ENCODE data around the gene ARVCF. TPM values are rescaled to one million over a fixed set of nuclear protein-coding genes. Genes with fewer than 3 reads are reported as not detected.

The ARVCF gene
- total and polyA plus RNA-seq, 9 of the 15 experiments (the other 6 are each of a cell fraction or from before 2014, with no cell fraction given): 0.03 to 97.4 (median 15.6) TPM

DNA sequence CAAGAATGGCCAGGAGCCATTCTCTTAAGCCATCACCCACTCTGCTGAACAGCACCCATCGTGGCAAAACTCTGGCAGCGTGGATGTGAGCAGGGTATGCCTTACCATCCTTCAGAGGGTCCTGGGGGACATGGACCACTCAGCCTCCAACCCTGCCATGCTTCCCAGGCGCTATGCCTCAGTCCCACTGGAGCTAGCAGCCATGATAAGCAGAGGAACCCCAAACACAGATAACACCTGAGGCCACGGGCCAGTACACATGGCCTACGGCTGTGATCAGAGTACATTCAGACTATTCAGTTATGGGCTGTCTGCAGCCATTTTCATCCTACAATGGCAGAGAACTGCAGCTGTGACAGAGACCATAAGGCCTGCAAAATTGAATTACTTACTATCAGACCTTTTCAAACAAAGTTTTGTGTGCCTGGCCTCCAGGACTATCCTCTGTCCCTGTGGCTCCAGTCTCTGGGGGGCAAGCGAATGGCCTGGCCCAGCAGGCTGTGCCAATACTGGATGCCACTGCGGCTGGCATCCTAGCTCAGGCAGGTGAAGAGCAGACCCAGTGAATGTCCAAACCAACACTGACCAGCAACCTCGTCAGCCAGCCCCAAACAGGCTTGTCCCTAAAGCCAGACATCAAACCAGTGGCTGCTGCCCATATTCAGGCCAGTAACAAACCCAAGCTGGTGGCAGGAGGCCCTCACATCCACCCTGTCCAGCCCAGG lies 6.9 kb downstream of the ARVCF start (continued):
- TF ChIP-seq, protein P1, sequence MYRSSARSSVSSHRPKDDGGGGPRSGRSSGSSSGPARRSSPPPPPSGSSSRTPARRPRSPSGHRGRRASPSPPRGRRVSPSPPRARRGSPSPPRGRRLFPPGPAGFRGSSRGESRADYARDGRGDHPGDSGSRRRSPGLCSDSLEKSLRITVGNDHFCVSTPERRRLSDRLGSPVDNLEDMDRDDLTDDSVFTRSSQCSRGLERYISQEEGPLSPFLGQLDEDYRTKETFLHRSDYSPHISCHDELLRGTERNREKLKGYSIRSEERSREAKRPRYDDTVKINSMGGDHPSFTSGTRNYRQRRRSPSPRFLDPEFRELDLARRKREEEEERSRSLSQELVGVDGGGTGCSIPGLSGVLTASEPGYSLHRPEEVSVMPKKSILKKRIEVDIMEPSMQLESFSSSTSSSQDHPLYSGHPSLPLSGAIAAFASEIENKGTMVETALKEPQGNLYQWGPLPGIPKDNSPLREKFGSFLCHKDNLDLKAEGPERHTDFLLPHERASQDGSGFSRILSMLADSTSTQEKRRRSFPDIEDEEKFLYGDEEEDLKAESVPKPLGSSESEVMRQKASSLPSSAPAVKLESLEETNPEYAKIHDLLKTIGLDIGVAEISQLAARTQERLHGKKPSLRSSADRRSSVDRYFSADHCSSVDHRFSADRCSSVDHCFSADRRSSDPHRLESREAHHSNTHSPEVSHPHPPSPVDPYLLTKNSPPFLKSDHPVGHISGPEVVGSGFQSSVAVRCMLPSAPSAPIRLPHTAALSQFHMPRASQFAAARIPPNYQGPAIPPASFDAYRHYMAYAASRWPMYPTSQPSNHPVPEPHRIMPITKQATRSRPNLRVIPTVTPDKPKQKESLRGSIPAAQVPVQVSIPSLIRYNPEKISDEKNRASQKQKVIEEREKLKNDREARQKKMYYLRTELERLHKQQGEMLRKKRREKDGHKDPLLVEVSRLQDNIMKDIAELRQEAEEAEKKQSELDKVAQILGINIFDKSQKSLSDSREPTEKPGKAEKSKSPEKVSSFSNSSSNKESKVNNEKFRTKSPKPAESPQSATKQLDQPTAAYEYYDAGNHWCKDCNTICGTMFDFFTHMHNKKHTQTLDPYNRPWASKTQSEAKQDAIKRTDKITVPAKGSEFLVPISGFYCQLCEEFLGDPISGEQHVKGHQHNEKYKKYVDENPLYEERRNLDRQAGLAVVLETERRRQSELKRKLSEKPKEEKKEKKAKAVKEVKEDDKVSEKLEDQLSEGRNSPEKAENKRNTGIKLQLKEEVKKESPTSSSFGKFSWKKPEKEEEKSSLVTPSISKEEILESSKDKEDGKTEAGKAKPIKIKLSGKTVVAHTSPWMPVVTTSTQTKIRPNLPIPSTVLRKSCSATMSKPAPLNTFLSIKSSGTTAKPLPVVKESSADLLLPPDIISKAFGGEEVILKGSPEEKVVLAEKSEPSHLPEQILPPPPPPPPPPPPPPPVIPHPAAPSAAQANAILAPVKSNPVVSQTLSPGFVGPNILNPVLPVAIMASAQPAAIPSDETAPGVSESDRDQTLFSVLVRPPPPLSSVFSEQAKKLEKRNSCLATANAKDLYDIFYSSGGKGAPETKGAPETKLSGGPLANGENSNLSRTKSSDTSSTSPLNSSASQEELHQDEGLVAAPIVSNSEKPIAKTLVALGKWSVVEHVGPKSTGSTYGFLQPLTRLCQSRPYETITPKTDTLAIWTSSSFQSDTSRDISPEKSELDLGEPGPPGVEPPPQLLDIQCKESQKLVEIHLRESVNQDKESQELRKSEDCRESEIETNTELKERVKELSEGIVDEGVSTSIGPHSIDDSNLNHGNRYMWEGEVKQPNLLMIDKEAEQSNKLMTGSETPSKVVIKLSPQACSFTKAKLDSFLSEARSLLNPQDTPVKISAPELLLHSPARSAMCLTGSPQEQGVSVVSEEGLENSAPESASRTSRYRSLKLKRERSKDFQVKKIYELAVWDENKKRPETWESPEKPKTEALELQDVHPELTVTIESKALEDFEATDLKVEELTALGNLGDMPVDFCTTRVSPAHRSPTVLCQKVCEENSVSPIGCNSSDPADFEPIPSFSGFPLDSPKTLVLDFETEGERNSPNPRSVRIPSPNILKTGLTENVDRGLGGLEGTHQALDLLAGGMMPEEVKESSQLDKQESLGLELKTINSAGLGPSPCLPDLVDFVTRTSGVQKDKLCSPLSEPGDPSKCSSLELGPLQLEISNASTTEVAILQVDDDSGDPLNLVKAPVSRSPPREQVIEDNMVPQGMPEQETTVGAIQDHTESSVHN (IDR thresholded peaks at IDR 0.05; ENCODE audit: borderline replicate concordance in 1 of 2, low read depth in 1 of 2): no peak
- TF ChIP-seq FOXA3 (CRISPR knock-in tag; conservative IDR thresholded peaks at IDR 0.05 in 1 of 2, IDR thresholded peaks at IDR 0.05 in 1 of 2) (no peak), NR4A1 (CRISPR knock-in tag; IDR thresholded peaks at IDR 0.05) (0 out of 2 replicates have a peak, but pooled peaks have one; percentile 0), NR4A1 (tag; IDR thresholded peaks at IDR 0.05) (no peak), ZNF239 (CRISPR knock-in tag; IDR thresholded peaks at IDR 0.05) (no peak), NONO (IDR thresholded peaks at IDR 0.05; ENCODE audit: low read depth in 2 of 2, low read length in 1 of 2) (no peak), HLTF (IDR thresholded peaks at IDR 0.05) (no peak), KDM4B (IDR thresholded peaks at IDR 0.05; ENCODE audit: borderline replicate concordance in 2 of 2, low read depth in 1 of 2) (no peak), TEAD4 (IDR thresholded peaks at IDR 0.05; ENCODE audit: low read length) (no peak; the same call in 1 of the 2 replicates), TEAD4 (CRISPR knock-in tag; IDR thresholded peaks at IDR 0.05; ENCODE audit: borderline replicate concordance) (no peak)
- TF ChIP-seq, protein P2, sequence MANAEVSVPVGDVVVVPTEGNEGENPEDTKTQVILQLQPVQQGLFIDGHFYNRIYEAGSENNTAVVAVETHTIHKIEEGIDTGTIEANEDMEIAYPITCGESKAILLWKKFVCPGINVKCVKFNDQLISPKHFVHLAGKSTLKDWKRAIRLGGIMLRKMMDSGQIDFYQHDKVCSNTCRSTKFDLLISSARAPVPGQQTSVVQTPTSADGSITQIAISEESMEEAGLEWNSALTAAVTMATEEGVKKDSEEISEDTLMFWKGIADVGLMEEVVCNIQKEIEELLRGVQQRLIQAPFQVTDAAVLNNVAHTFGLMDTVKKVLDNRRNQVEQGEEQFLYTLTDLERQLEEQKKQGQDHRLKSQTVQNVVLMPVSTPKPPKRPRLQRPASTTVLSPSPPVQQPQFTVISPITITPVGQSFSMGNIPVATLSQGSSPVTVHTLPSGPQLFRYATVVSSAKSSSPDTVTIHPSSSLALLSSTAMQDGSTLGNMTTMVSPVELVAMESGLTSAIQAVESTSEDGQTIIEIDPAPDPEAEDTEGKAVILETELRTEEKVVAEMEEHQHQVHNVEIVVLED (CRISPR knock-in tag; IDR thresholded peaks at IDR 0.05): 0 out of 2 replicates have a peak, but pooled peaks have one; percentile 9
- TF ChIP-seq, protein P3, sequence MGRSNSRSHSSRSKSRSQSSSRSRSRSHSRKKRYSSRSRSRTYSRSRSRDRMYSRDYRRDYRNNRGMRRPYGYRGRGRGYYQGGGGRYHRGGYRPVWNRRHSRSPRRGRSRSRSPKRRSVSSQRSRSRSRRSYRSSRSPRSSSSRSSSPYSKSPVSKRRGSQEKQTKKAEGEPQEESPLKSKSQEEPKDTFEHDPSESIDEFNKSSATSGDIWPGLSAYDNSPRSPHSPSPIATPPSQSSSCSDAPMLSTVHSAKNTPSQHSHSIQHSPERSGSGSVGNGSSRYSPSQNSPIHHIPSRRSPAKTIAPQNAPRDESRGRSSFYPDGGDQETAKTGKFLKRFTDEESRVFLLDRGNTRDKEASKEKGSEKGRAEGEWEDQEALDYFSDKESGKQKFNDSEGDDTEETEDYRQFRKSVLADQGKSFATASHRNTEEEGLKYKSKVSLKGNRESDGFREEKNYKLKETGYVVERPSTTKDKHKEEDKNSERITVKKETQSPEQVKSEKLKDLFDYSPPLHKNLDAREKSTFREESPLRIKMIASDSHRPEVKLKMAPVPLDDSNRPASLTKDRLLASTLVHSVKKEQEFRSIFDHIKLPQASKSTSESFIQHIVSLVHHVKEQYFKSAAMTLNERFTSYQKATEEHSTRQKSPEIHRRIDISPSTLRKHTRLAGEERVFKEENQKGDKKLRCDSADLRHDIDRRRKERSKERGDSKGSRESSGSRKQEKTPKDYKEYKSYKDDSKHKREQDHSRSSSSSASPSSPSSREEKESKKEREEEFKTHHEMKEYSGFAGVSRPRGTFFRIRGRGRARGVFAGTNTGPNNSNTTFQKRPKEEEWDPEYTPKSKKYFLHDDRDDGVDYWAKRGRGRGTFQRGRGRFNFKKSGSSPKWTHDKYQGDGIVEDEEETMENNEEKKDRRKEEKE (IDR thresholded peaks at IDR 0.05; ENCODE audit: borderline replicate concordance in 1 of 2, control insufficient read depth in 1 of 2, low read depth in 2 of 2, low read length in 1 of 2): no peak

All from K562 (cell line).